GM19328 (cell line): Measurements from ENCODE around the gene GET3.
"Not testable (repeated sequence)": the region's sequence is repeated elsewhere in the genome, so short reads cannot be mapped to it uniquely, and the experiment has no call there.

Experiments used
- ATAC-seq: cut with Tn5 transposase; IDR thresholded peaks from one replicate; pipeline ENCODE4 v1.9.1; 2021; ENCODE audit warnings: mild to moderate bottlenecking, moderate library complexity; ENCODE audit not compliant: unreplicated experiment

Gene GET3

DNA sequence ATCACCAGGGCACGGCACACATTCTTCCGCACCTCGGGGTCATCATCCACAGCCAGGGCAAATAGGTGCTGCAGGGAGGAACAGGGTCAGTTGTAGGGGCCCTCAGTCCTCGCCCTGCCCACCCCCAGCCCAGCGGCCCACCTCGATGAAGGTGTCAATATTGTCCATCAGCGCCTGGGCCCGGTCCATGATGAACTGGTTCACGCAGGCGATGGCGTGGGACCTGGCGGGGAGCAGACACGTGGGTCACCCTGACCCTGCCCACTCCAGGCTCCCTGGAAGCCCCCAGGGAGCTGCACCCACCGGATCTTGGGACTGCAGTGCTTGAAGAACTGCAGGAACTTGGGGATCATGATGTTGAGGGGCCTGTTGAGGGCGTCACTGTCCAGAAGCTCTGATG is 22.2 kb upstream of the GET3 start:
- no peak for ATAC-seq

DNA sequence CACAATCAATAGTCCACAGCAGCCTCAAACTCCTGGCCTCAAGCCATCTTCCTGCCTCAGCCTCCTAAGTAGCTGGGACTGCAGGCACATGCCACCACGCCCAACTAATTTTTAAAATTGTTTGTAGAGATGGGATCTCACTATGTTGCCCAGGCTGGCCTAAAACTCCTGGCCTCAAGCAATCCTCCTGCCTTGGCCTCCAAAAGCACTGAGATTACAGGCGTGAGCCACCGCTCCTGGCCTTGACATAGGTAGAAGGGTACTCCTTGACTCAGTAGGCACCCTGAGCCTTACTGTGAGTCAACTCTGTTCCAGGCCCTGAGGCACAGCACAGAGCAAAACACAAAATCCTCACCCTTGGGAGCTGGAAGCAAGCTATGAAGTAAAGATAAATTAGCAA is 21.4 kb upstream of the GET3 start:
- ATAC-seq = no peak

DNA sequence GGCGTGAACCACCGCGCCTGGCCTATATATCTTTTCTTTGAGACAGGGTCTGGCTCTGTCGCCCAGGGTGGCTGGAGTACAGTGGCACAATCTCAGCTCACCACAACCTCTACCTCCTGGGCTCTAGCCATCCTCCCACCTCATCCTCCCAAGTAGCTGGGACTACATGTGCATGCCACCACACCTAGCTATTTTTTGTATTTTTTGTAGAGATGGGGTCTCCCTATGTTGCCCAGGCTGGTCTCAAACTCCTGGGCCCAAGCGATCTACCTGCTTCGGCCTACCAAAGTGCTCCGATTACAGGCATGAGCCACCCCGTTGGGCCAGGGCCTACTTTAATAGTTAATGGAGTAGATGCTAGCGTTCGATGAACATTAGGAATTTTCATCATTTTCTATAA is 17.0 kb upstream of the GET3 start:
- ATAC-seq = no peak

DNA sequence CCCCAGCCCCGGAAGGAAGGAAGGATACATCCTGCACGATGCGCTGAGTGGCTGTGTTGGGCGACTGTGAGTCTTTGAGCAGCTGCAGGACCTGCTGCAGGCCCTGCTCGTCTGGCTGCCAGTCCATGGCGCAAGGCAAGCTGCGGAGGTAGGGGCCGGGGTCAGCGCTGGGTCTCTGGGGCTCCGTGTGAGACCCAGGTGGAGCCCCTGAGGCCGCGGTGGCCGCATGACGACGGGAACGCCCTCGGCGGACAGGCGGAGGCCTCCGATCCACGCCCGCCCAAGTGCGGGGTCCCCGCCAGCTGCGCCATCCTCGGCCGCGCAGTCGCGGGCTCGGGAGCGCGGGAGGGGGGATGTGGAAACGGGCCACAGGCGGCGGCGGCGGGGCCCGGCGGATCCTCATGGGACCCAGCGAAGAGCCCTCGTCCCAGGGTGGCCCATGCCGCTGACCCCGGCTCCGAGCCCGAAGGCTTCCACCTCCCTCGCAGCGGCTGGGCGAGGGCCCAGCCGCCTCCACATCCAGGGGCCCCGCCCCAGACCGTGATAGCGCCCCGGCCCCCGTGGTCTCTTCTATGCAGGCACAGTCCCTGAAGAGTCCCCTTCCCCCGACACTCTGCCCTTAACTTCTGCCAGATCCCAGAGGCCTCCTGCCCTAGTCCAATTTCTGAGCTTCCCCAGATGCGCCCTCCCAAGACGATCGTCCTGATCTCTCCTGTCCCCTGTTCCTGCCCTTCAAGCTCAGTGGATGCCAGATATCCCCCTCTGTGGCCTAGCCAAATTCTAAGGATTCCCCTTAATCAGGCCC is 16.2 kb upstream of the GET3 start:
- no peak for ATAC-seq

DNA sequence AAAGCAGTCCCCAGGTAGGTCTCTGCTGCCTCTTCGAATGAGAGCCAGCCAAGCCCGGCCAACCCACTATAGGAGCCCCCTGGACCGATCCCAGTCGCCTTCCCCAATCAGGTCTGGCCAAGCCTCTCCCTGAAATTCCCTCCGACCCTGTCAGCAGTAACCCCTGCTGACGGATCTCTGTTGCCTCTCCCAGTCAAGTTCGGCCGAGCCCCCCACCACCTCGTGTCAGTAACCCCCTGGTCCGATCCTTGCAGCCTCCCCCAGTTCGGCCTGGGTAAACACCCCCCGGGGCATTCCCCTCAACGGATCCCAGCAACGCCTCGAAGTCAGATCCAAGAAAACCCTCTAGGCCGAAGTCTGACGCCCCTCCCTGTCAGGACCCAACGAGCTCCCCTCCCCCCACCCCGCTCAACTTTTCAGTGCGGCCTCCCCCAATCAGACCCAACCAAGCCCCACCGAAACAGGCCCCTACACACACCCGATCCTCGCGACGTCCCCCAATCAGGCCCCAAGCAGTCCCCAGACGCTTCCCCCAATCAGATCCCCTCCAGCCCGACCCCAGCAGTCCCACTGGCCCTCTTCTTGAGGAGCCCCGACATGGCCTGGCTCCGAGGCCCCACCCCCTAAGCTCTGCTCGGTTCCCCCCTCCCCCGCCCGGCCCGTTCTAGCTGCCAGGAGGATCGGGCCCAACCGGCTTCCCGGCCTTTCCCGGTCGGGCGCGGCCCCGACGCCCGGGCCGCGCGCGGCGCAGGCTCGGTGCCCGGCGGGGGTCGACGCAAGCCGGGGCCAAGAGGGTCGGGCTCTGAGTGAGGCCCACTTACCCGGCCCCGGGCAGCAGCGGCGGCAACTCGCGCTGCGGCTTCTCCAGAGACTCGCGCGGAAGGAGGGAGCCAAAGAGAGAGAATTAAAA is 15.4 kb upstream of the GET3 start:
- peak; percentile 10 for ATAC-seq

DNA sequence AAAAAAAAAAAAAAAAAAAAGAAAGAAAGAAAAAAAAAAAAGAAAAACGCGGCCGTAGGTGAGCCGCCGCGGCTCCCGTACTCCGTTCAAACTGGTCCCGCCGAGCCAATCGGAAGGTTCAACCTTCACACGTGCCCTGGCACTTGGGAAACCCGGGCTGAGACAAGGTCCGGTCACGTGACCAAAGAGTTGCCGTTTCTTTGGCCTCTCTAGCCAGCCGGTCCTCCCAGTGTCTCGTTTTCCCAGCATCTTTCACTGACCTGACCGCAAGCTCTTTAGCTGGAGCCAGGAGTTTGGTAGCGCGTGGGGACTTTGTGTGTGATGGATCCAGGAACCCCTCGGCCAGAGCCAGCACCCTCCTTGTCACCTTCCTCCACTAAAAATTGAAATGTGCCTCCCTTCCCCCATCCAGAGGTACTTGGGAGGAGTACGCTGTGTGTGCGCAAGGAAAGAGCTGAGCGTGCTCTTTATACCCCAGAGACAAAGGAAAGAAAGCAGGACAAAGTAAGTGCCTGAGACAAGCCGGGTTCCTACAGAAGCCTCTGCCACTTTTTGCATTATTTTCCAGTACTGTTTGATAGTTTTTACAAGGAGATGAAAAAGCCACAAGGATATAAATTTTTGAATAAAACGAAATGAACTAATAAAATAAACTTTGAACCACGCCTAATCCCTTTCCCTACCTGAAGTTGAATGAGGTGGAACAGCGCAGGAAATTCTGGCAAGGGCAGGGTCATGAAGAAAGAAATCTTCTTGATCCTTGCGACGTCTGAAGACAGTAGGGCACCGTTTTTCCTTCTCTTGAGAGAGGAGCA is 14.5 kb upstream of the GET3 start:
- ATAC-seq = peak; percentile 78

DNA sequence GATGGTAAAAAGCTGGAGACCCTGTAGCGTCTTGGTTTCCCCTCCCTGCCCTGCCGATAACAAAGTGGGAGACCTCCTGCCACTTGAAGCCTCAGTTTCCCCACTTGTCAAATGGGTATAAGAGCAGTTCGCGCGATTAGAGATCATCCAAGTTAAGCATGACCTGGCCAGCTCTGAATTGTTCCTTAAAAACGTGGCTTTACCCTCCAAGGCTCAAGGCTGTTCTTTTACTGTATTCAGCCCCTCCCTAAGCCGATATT is 14.0 kb upstream of the GET3 start:
- no peak for ATAC-seq

DNA sequence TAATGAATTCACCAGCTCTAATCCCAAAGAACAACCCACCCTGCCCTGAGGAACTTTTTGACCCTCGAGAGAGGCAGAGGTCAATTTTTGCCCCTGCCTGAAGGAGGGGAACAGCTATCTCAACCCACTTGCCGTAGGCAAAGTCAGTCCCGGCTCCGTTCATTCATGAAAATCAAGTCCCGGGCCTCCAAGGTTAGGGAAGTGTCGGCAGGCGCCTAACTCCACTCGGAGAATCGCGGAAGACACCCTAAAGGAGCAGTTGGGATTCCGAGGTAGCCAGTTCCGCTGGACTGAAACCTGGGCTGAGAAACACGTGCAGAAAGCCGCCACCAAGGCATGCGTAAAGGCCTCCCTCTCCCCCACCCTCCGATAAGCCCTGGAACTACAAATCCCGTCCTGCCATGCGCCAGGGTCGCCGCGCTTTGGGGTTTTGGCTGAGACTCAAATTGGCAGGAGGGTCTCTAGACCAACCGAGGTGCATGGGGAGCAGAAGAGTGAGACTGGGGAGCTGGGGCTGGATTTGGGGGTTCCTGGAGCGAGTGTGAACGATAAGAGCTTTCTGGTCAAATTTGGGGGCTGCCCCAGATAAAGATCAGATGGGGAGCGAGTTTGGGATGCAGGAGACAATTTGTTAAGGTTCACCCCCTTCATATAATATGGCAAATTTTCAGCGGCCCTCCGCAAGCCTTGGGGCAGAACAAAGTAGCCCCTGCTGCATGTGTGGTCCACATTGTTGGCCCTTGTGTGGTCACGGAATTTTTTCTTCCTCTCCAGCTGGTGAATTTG is 13.5 kb upstream of the GET3 start, which contains the start of gene TNPO2:
Gene TNPO2 (minus strand): TSS at position 292 of the 786 bp plus-strand sequence. CDS start 2,955 bp downstream, outside the sequence.
- ATAC-seq = no peak

DNA sequence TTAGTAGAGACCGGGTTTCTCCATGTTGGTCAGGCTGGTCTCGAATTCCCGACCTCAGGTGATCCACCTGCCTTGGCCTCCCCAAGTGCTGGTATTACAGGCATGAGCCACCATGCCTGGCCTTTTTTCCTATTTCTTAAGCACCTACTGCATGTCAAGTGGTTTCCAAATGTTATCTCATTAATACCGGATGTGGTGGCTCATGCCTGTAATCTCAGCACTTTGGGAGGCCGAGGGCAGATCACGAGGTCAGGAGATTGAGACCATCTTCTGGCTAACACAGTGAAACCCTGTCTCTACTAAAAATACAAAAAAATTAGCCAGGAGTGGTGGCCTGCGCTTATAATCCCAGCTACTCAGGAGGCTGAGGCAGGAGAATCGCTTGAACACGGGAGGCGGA is 11.7 kb upstream of the GET3 start:
- not testable (repeated sequence) for ATAC-seq

DNA sequence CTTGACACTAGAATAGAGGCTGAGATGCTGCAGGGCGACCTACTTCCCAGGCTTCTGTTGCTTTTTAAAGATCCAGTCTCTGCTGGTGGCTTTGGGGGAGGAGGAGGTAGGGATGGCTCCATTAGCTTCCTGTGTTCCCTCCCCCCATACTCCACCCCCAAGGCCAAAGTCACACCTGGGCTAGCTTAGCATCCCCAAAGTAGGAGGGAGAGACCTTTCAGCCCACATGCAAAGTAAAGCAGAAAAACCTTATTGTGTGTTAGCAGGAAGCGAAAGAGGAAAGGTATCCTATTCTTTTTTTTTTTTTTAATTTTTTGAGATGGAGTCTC is 10.3 kb upstream of the GET3 start:
- no peak for ATAC-seq

DNA sequence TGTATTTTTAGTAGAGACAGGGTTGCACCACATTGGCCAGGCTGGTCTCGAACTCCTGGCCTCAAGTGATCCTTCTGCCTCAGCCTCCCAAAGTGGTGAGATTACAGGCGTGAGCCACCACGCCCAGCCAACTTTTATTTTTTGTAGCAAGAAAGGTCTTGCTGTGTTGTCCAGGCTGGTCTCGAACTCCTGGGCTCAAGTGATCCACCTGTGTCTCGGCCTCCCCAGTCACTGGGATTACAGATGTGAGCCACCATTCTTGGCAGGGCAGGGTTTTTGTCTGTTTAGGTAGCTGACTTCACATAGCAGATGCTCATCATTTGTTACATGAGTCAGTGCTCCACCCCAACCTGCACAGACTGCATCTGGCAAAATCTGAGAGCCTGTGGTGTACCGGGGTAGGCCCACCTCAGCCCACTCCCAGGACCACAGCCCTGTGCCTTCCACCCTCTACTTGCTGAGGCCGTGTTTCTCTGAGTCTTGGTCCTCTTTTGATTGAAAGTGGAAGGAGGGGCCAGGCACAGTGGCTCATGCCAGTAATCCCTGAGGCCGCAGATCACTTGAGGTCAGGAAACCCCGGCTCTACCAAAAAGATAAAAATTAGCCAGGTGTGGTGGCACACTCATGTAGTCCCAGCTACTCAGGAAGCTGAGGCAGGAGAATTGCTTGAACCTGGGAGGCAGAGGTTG is 9.4 kb upstream of the GET3 start:
- ATAC-seq = no peak

DNA sequence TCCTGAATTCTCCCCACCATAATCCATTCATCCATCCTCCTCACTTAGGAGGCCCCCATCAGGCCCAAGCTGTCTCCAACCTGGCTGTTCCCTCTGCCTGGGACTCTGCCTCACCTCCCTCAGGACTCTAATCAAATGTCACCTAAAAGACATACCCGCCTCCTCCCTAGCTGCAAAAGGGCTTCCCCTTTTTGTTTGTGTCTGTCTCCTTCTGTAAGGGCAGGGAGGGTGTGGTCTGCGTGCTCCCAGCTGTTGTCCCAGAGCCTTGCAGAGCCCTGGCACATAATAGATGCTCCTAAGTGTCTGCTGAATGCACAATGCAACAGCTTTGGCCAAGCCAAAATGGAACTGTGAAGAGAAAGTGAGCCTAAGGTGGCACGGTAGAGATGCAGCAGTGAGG is 7.2 kb upstream of the GET3 start:
- no peak for ATAC-seq

DNA sequence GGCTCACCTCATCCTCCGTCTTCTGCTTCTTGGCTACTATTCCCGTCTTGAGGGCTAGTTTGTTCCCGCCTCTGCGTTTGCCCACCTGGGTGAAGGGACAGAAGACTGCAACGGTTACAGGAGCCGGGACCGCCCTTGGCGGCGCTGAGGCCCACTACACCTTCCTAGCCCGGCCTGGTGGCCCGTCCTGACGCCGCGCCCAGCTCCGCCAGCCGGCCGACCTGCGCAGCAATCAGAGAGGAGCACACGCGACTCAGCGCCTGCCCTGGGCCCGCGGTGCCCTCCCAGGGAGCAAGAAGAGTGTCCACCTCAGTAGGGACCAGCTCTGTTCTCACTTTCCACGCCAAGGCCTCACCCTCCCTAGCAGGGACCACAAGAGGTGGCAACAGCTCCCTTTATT is 6.0 kb upstream of the GET3 start:
- ATAC-seq = no peak

DNA sequence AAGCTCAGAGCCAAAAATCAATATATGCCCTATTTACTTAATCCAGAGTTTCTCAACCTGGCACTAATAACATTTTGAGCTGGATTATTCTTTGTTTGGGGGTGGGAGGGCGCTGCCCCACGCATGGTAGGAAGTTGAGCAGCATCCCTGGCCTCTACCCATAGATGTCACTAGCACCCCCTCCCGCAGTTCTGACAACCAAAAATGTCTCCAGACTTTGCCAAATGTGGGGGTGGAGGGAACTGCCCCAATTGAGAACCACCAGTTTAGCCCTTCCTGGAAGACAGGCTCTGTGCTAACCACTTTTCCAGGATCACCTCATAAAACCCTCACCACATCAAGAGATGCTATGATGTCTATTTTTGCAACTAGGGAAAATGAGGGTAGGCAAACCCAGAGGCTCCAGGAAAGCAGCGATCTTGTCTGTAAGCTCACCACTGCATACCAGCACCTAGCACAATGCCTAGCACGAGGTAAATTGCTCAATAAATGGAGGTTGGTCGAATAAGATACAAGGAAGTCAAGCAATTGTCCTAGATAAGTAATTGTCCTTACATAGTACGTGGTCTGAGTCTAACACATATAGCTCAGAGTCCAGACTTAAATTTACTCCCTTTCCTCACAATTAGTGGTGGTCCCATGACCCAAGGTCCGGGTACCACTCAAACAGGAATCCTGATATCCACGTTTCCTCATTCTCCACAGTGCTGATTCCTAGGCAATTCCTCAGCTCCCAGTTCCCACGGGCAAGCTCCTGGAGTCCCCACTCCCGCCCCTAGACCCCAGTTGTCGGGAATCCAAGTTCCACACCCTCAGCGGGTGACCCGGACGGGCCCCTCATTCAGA is 3.7 kb upstream of the GET3 start:
- no peak for ATAC-seq

DNA sequence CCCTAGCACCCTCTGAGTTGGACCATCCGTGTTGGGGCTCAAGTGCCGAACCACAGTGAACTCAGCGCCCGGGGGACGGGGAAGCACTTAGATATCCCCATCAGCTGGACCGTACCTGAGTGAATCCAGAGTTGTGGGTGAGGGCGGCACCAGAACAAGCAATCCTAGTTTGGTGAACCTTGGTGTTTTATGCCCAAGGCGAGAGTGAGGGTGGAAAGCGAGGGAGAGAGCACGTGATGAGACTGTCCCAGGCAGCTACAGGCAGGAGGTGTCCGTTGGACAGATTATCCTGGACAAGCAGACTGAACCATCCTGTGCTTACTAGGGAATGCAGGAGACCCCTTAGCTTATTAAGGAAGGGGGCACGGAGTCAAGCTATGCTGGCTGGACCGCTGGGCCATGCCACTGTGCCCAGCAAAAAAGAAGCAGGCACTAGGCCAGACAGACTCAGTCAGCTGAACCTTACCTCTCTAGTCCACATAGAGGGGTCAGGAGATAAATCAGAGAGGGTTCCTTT is 596 bp downstream of the GET3 start:
- ATAC-seq = no peak

DNA sequence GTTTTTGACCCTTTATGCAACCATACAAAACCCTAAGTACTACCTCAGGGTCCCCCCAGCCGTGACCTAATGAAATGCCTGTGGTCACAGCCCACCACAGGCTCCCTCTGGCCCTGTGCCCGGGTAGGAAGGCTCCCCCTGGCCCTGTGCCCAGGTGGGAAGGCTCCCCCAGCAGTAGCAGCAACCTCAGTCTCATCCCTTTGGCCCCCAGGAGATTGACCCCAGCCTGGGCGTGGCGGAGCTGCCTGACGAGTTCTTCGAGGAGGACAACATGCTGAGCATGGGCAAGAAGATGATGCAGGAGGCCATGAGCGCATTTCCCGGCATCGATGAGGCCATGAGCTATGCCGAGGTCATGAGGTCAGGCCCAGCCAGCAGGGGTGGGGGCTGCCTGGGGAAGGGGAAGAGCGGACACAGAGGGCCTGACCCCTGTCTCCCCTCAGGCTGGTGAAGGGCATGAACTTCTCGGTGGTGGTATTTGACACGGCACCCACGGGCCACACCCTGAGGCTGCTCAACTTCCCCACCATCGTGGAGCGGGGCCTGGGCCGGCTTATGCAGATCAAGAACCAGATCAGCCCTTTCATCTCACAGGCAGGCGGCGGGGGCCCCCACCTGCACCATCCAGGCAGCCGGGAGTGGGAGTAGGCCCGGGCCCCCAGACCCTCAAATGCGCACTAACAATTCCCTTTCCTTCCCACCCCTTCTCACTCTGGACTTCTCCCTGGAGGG is 8.0 kb downstream of the GET3 start:
- no peak for ATAC-seq

DNA sequence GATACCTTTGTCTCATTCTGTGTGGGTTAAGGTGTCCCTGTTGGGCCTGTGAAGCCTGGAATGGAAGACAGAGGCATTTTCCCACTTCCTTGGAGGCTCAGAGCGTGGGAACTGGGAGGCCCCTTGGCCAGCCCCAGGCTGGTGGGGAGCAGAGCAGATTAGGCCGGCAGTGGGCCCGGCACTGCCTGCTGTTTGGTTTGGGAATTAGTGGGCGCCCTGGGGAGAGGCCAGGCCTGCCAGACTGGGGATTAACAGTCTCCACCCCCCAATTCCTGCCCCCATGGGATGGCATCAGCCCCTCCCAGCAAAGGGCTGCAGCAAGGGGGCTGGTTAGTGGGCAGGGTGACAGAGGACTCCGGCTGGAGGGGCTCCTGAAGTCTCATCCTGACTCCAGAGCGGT is 11.2 kb downstream of the GET3 start:
- no peak for ATAC-seq

DNA sequence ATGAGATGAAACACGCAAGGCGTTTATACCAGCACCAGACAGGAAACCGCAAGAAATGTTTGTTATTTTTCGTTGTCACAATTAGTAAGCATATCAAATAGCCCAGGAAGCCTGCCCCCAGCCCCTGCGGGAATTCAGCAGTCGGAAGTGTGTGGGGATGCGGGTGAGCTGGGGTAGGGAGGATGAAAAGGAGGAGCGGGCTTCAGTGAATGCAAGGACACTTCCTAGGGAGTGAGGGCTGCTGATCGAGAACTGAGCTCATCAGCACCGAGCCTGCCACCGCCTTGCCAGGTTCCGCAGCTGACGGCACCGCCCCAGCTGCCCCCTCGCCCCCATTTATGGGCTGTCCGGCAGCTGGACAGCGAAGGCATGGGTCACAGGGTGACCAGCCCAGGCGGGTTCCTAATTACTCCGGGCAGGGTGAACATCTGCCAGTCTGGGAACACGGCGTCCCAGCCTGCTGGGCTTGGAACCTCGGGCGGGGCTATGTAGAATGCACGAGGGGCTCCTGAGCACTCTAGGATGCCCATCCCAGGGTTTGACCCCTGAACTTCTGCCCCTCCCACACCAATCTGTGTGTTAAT is 12.7 kb downstream of the GET3 start:
- ATAC-seq = no peak
